ENCODE results near the gene DENND6A. TPM values are rescaled to one million over a fixed set of nuclear protein-coding genes. Genes with fewer than 3 reads are reported as not detected.
"Not testable (repeated sequence)": the region's sequence is repeated elsewhere in the genome, so short reads cannot be mapped to it uniquely, and the experiment has no call there.

Gene DENND6A
- total RNA-seq, 2 donors from 2014 or later, result 15.4 to 16.0 TPM

DNA sequence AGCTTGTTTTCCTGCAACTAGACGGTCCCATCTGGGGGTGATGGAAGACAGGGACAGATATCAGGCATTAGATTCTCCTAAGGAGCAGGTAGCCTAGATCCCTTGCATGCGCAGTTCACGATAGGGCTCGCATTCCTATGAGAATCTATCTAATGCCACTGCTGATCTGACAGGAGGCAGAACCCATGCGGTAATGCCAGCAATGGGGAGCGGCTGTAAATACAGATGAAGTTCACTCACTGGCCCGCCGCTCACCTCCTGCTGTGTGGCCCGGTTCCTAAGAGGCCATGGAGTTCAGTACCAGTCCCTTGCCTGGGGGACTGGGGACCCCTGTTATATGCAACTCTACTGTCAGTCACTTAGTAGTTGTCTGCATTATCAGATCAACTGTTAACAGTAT, 7.9 kb upstream of the DENND6A start:
- ATAC-seq (no peak), DNase-seq (no peak)
- intact Hi-C loops (cut with DNase I, micrococcal nuclease), result no loop called here

GRCh38 chr3:57699591-57699990, 6.7 kb upstream of the DENND6A start:
- intact Hi-C loops (cut with DNase I, micrococcal nuclease), result no loop called here
- DNase-seq (no peak), ATAC-seq (no peak)

DNA sequence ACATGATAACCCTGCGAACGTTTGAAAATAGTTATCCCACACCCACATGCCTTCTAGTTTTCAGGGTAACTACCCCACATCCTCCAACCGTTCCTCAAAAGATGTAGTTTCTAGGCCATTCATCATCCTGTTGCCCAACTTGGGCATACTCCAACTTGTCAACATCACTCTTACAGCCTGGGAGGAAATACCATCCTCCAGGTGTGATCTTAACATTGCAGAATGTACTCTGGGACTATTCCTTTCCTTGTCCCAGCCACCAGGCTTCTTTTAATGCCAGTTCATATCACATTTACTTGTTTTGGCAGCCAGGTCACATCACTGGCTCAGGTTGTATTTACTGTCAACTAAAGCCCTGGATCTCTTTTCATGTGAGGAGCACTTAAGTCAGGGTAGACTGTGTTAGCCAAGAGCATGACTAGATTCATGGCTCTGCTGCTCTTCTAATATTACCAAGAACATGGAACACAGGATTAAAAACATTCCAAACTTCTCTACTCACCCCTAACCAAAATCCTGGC, 4.0 kb upstream of the DENND6A start:
- intact Hi-C loops (cut with DNase I, micrococcal nuclease), result no loop called here
- ATAC-seq (no peak), DNase-seq (no peak)

- ATAC-seq (no peak), DNase-seq (no peak)
- intact Hi-C loops (cut with DNase I, micrococcal nuclease), result no loop called here
Measured at GRCh38 chr3:57694146-57694545, 1.3 kb upstream of the DENND6A start.

- intact Hi-C loops (cut with DNase I, micrococcal nuclease); DNase-seq; ATAC-seq: not testable (repeated sequence)
Measured at GRCh38 chr3:57692133-57692395, 813 bp downstream of the DENND6A start.

GRCh38 chr3:57691411-57692132, 1.3 kb downstream of the DENND6A start:
- intact Hi-C loops (cut with DNase I, micrococcal nuclease), result no loop called here
- no peak for ATAC-seq
- DNase-seq, result peak in 1 of 2 donors; percentile 24

GRCh38 chr3:57689367-57690053, 3.4 kb downstream of the DENND6A start:
- ATAC-seq, result no peak
- no peak for DNase-seq
- intact Hi-C loops (cut with DNase I, micrococcal nuclease), result no loop called here

GRCh38 chr3:57688291-57688690, 4.6 kb downstream of the DENND6A start:
- DNase-seq (no peak), ATAC-seq (no peak)
- intact Hi-C loops (cut with DNase I, micrococcal nuclease), result no loop called here

GRCh38 chr3:57683286-57683685, 9.6 kb downstream of the DENND6A start:
- ATAC-seq (no peak), DNase-seq (no peak)
- intact Hi-C loops (cut with DNase I, micrococcal nuclease), result no loop called here

DNA sequence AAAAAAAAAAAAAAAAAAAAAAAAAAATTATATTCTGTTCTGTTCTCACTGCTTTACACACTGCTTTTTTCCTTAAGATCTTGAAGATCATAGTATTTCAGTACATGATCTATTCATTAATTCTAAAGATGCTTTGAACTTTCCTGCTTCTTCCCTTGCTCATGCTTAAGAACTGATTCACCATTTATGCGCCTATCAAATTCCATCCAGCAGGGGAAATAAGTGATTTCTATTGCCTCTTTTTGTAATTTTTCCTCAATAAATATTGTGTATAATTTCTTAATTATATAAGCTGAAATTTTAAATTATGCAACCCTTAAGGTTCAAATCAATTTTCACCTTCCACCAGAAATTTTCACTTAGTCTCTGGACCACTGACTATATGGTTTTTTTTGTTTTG, 10.6 kb downstream of the DENND6A start:
- intact Hi-C loops (cut with DNase I, micrococcal nuclease), result no loop called here
- ATAC-seq, result no peak
- DNase-seq, result no peak

DNA sequence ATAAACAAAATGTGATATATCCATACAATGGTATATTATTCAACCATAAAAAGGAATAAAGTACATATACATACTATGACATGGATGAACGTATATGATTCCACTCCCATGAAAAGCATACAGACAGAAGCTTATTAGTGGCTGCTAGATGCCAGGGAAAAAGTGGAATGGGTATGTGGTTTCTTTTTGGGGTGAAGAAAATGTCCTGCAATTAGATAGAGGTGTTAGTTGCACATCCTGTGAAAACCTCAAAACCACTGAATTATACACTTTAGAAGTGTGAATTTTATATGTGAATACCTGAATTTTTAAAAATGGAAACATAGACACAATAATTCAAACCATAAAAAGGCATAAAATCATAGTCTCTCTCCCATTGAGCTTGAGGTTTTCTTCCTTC, 11.2 kb downstream of the DENND6A start:
- intact Hi-C loops (cut with DNase I, micrococcal nuclease), result no loop called here
- ATAC-seq (no peak), DNase-seq (no peak)

DNA sequence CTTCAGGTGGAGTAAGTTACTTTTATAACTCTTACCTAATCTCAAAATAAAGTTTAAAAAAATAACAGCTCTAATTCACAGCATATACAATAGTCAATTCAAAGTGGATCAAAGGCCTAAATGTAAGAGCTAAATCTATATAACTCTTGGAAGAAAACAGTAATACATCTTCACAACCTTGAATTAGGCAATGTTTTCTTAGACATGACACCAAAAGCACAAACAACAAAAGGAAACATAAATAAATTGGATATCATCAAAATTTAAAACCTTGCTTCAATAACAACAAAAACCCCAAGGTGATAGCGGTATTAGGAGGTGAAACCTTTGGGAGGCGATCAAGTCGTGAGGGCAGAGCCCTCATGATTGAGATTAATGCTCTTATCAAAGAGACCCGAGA, 12.8 kb downstream of the DENND6A start:
- no peak for DNase-seq
- intact Hi-C loops (cut with DNase I, micrococcal nuclease), result no loop called here
- peak; percentile 23 for ATAC-seq

DNA sequence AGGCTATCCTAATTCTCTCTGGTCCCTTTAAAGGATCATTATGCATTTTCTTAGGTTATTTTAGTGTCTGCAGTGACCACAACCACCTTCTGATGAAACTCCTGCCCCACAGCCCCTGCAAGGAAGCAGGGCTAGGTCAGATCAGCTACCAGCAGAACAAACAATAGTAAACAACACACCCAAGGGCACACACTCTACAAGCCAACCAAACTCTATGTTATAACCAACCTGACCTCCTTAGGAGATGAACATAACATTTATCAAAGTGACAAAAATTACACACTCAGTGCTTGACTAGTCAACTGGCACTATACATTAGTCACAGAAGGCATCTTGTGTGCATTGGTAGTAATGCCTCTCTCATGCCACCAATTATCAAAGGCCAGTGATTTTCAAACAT, 17.3 kb downstream of the DENND6A start:
- ATAC-seq (no peak), DNase-seq (no peak)
- intact Hi-C loops (cut with DNase I, micrococcal nuclease), result no loop called here

- intact Hi-C loops (cut with DNase I, micrococcal nuclease), result no loop called here
- DNase-seq (no peak), ATAC-seq (no peak)
Measured at GRCh38 chr3:57673156-57673555, 19.7 kb downstream of the DENND6A start.

DNA sequence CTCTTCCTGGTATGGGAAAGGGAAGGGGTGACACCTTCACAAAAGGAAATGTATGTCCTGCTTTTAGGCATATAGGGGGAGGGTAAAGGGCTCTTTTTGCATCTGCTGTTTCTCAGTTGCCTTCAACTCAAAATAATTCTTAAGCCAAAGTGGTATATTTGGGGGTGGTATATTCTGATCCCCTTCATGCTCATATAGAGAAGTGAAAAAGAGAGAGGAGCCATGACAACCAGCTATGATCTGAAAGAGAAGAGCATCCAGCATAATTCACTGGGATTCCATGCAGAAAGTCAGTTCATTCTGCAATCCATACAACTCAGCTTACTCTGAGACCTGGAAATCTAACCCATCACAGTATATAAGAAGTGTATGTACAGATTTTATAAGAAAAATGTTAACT, 22.3 kb downstream of the DENND6A start:
- intact Hi-C loops (cut with DNase I, micrococcal nuclease), result no loop called here
- DNase-seq (no peak), ATAC-seq (no peak)

- intact Hi-C loops (cut with DNase I, micrococcal nuclease), result no loop called here
- DNase-seq (no peak), ATAC-seq (no peak)
Measured at GRCh38 chr3:57661404-57661803, 31.5 kb downstream of the DENND6A start.

DNA sequence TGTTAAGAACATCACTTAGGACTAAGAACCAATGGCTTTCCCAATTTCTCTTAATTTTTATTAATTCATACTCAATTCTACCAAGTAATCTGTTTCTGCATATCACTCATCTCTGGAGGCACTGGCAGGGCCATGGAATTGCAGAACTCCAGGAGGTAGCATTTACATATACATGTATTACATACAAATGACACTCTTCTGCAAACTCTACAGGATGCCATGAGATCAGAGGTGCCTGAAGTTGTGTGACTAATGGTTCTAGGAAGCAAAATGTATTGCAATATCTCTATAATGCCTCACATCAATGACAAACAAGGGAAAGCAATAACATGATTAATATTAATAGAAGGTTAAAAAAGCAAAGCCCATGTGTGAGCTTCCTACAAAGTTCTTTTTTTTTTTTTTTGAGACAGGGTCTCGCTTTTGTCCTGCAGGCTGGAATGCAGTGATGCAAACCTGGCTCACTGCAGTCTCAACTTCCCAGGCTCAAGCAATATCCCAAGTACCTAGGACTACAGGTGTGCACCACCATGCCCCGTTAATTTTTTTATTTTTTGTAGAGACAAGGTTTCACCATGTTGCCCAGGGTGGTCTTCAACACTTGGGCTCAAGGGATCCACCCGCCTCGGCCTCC, 33.0 kb downstream of the DENND6A start:
- intact Hi-C loops (cut with DNase I, micrococcal nuclease), result no loop called here
- ATAC-seq (no peak), DNase-seq (no peak)

DNA sequence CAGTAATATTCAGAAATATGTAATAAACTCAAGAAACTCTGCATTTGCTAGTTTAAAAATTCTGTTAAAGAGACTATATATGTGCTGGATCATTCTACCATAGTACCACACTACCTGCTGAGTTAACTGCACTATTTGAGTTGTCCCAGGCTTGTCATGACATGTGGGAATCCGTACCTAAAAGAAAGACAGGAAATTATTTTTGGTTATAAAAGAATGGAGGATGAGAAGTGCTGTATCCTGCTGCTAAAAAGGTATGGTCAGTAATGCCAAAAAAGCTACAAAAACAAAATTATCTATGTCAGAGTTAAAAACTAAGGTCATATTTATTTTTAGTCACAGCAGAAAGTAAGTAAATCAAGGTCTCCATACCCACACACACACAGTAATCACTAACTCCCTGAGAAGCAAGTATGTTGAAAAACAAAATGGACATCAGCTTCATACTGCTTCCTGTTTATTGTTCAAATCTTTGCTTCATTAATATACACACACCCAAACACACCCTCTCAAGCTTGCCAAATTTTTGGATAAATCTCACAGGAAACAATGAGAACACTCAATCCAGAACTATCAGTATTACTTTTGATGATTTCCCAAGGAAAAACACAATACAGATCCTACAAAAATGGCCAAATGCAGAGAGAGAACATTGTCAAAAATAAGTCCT, 33.7 kb downstream of the DENND6A start:
- ATAC-seq, result no peak
- no peak for DNase-seq
- intact Hi-C loops (cut with DNase I, micrococcal nuclease), result no loop called here

DNA sequence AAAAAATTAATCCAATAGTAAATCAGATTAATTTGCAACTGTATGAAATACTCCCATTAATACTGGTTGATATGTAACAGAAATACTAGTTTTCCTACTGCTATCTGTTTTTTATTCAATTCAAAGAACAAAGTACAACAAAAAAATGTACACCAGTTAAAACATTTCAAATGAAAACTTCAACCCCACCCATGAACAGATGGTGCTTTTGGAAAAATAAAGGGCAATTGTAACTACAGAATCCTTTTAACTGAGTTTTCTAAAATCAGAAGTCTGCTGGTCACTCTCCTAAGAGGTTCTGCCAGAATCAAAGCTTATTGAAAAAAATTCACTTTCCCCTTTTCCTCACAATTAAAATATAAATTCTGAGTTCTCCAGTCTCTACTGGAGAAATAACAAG, 34.3 kb downstream of the DENND6A start:
- intact Hi-C loops (cut with DNase I, micrococcal nuclease), result no loop called here
- ATAC-seq (no peak), DNase-seq (no peak)

- intact Hi-C loops (cut with DNase I, micrococcal nuclease), result no loop called here
Measured at GRCh38 chr3:57655727-57656126, 37.1 kb downstream of the DENND6A start.

More at GRCh38 chr3:57655727-57656126, 37.1 kb downstream of the DENND6A start:
- ATAC-seq, result no peak
- no peak for DNase-seq
